DOHH2 (cell line): ENCODE data around the gene CBL.
A peak's percentile ranks its signal among the peaks of the same experiment; 100 is the strongest.

ENCODE experiments used
- EZH2phosphoT487 ChIP-seq: fragments of 200-600 bp; sonication (generic); IDR thresholded peaks from 2 replicates; pipeline ENCODE4 v1.6.1; 2017; ENCODE audit warnings: borderline replicate concordance, mild to moderate bottlenecking, antibody characterized with exemption, low read length, moderate library complexity, mixed read lengths
- TF ChIP-seq, protein P1 (sequence below): fragments of 200-600 bp; sonication (generic); IDR thresholded peaks from one replicate; pipeline ENCODE4 v1.5.1; 2014; ENCODE audit warnings: antibody characterized with exemption, mild to moderate bottlenecking, low read depth, low read length; ENCODE audit not compliant: poor library complexity, severe bottlenecking

- TF ChIP-seq, protein P1, sequence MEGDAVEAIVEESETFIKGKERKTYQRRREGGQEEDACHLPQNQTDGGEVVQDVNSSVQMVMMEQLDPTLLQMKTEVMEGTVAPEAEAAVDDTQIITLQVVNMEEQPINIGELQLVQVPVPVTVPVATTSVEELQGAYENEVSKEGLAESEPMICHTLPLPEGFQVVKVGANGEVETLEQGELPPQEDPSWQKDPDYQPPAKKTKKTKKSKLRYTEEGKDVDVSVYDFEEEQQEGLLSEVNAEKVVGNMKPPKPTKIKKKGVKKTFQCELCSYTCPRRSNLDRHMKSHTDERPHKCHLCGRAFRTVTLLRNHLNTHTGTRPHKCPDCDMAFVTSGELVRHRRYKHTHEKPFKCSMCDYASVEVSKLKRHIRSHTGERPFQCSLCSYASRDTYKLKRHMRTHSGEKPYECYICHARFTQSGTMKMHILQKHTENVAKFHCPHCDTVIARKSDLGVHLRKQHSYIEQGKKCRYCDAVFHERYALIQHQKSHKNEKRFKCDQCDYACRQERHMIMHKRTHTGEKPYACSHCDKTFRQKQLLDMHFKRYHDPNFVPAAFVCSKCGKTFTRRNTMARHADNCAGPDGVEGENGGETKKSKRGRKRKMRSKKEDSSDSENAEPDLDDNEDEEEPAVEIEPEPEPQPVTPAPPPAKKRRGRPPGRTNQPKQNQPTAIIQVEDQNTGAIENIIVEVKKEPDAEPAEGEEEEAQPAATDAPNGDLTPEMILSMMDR = peak; percentile 92
- TF ChIP-seq EZH2phosphoT487 = no peak
Observed at GRCh38 chr11:119168471-119169281, 37.5 kb upstream of the CBL start, which contains the start of gene NLRX1.
